Body of pancreas (tissue), 4 donors: ENCODE measurements around the gene ZNF883.
"Not testable (repeated sequence)": the region's sequence is repeated elsewhere in the genome, so short reads cannot be mapped to it uniquely, and the experiment has no call there.

Experiments
- POLR2A ChIP-seq, 3 donors: fragments of 450-650 bp; IDR thresholded peaks; one replicate each; pipeline ENCODE4 v1.6.1; 2016; ENCODE audit warnings: antibody characterized with exemption in 3 of 3, mild to moderate bottlenecking in 2 of 3
- TF ChIP-seq, protein P1 (sequence below), 7 experiments: fragments of 450-650 bp in 4 of 7; fragments of 200-600 bp in 3 of 7; sonication (generic) in 3 of 7; IDR thresholded peaks; one replicate each; pipeline ENCODE4 v1.5.1; 2016 to 2019; ENCODE audit warnings: antibody characterized with exemption in 7 of 7

DNA sequence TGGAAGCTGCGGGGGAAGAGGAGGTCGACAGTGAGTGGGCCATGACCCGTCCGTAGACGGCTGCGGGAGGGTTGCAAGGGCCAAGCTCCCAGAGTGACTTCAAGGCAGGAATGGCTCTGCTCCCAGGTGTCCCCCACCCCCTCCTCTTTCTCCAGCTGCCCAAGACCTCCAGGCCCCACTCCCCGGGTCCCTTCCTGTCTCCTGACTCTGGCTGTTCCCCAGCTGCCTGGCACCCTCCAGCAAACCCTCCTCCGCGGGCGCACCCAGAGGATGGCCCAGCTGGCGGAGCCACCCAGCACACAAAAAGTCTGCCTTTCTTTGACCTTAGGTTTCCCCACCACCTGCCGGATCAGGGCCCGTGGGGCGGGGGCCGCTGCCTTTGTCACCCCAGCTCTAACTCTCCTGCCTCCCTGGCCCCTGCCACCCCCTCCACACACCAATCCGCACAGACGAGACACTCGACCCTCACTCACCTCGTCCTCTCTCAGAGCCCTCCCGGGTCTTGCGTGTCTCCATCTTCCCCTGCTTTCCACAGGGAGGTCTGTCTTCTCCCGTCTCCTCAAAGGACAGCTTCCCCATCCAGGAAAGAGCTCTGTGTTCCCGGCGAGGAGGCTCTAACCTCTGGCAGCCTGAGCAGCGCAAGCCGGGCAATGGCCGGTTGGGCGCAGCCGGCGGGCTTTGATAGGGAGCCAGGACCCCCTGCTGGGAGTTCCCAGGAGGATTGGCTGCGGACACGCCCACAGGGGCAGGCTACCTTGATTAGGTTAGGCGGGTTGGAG lies 49.3 kb upstream of the ZNF883 start:
- not testable (repeated sequence) for TF ChIP-seq POLR2A (IDR thresholded peaks at IDR 0.05)
- TF ChIP-seq, protein P1, sequence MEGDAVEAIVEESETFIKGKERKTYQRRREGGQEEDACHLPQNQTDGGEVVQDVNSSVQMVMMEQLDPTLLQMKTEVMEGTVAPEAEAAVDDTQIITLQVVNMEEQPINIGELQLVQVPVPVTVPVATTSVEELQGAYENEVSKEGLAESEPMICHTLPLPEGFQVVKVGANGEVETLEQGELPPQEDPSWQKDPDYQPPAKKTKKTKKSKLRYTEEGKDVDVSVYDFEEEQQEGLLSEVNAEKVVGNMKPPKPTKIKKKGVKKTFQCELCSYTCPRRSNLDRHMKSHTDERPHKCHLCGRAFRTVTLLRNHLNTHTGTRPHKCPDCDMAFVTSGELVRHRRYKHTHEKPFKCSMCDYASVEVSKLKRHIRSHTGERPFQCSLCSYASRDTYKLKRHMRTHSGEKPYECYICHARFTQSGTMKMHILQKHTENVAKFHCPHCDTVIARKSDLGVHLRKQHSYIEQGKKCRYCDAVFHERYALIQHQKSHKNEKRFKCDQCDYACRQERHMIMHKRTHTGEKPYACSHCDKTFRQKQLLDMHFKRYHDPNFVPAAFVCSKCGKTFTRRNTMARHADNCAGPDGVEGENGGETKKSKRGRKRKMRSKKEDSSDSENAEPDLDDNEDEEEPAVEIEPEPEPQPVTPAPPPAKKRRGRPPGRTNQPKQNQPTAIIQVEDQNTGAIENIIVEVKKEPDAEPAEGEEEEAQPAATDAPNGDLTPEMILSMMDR (IDR thresholded peaks at IDR 0.05), result not testable (repeated sequence)
